HepG2 (cell line): ENCODE data around the gene PPP4R4. TPM values are rescaled to one million over a fixed set of nuclear protein-coding genes. Genes with fewer than 3 reads are reported as not detected.

Source experiments
- AHR ChIP-seq: IDR thresholded peaks from 2 replicates; pipeline ENCODE4 v1.6.1; 2018; ENCODE audit warnings: missing genetic modification reagents, missing compliant biosample characterization
- ARNT ChIP-seq: fragments of 450-650 bp; IDR thresholded peaks from 2 replicates; pipeline ENCODE4 v1.6.1; 2017
- CBX5 ChIP-seq: sonication (generic); formaldehyde crosslinking; IDR thresholded peaks from 2 replicates; pipeline ENCODE4 v1.4.0; 2020; ENCODE audit warnings: missing genetic modification reagents, borderline replicate concordance
- FOXA3 ChIP-seq: IDR thresholded peaks from 2 replicates; pipeline ENCODE4 v1.6.1; 2016; ENCODE audit warnings: missing genetic modification reagents, missing compliant biosample characterization
- MEF2D ChIP-seq: sonication (generic); formaldehyde crosslinking; IDR thresholded peaks from 2 replicates; pipeline ENCODE4 v1.5.1; 2020; ENCODE audit warnings: mild to moderate bottlenecking, missing genetic modification reagents
- PHF8 ChIP-seq: sonication (generic); formaldehyde crosslinking; IDR thresholded peaks from 2 replicates; pipeline ENCODE4 v1.5.0; 2020; ENCODE audit warnings: missing genetic modification reagents
- SMARCE1 ChIP-seq: fragments of 450-650 bp; IDR thresholded peaks from 2 replicates; pipeline ENCODE4 v1.6.1; 2017; ENCODE audit warnings: borderline replicate concordance
- ZFP36L1 ChIP-seq: sonication (generic); formaldehyde crosslinking; IDR thresholded peaks from 2 replicates; pipeline ENCODE4 v1.8.0; 2022; ENCODE audit warnings: mild to moderate bottlenecking, missing genetic modification reagents, moderate library complexity
- ZFP82 ChIP-seq: sonication (generic); formaldehyde crosslinking; IDR thresholded peaks from 2 replicates; pipeline ENCODE4 v1.5.1; 2020; ENCODE audit warnings: mild to moderate bottlenecking, missing genetic modification reagents, borderline replicate concordance
- ZNF143 ChIP-seq: sonication (generic); formaldehyde crosslinking; IDR thresholded peaks from 2 replicates; pipeline ENCODE4 v1.4.0; 2020; ENCODE audit warnings: missing genetic modification reagents
- polyA plus RNA-seq, 8 experiments: library from polyadenylated mRNA; depleted of rRNA in 3 of 8; stranded (reverse) in 7 of 8; unstranded in 1 of 8; fragments of >200 nt; fragmentation: Illumina TruSeq in 4 of 8; extraction: Trizol in 4 of 8; gene quantifications; 2 replicates each; pipeline versions ENCODE4 v1.2.1 to v1.2.3, GENCODE V29; 2011 to 2016; ENCODE audit warnings: low read depth in 4 of 8, missing spikeins in 1 of 8, mixed read lengths in 1 of 8; ENCODE audit not compliant: insufficient read depth in 1 of 8
- total RNA-seq, 5 experiments: library from RNA; depleted of rRNA; stranded (reverse); fragments of >200 nt; fragmentation: Illumina TruSeq; extraction: Trizol; gene quantifications; 2 replicates each; pipeline ENCODE4 v1.2.3, GENCODE V29; 2016; ENCODE audit warnings: low read depth in 1 of 5
- TF ChIP-seq, protein P1 (sequence below): sonication (generic); formaldehyde crosslinking; IDR thresholded peaks from 2 replicates; pipeline ENCODE4 v1.4.0; 2020; ENCODE audit warnings: mild to moderate bottlenecking, missing genetic modification reagents, borderline replicate concordance
- TF ChIP-seq, protein P2 (sequence below): sonication (generic); formaldehyde crosslinking; IDR thresholded peaks from 2 replicates; pipeline ENCODE4 v1.5.0; 2020; ENCODE audit warnings: mild to moderate bottlenecking, missing genetic modification reagents
- TF ChIP-seq, protein P3 (sequence below): sonication (generic); formaldehyde crosslinking; IDR thresholded peaks from 2 replicates; pipeline ENCODE4 v1.8.1; 2022; ENCODE audit warnings: mild to moderate bottlenecking, missing genetic modification reagents
- TF ChIP-seq, protein P4 (sequence below): sonication (generic); formaldehyde crosslinking; IDR thresholded peaks from 2 replicates; pipeline ENCODE4 v1.9.0; 2022; ENCODE audit warnings: missing genetic modification reagents, mild to moderate bottlenecking, borderline replicate concordance
- TF ChIP-seq, protein P5 (sequence below): IDR thresholded peaks from 2 replicates; pipeline ENCODE4 v1.6.1; 2016
- TF ChIP-seq, protein P6 (sequence below): sonication (generic); formaldehyde crosslinking; IDR thresholded peaks from 2 replicates; pipeline ENCODE4 v1.4.0; 2020; ENCODE audit warnings: missing genetic modification reagents, low read depth, mild to moderate bottlenecking, borderline replicate concordance
- TF ChIP-seq, protein P7 (sequence below): fragments of 450-650 bp; IDR thresholded peaks from 2 replicates; pipeline ENCODE4 v1.6.1; 2017

PPP4R4 gene
- total and polyA plus RNA-seq, 2 of the 13 experiments (the other 11 are each of a cell fraction or from before 2014, with no cell fraction given): 9.5 to 19.8 TPM

DNA sequence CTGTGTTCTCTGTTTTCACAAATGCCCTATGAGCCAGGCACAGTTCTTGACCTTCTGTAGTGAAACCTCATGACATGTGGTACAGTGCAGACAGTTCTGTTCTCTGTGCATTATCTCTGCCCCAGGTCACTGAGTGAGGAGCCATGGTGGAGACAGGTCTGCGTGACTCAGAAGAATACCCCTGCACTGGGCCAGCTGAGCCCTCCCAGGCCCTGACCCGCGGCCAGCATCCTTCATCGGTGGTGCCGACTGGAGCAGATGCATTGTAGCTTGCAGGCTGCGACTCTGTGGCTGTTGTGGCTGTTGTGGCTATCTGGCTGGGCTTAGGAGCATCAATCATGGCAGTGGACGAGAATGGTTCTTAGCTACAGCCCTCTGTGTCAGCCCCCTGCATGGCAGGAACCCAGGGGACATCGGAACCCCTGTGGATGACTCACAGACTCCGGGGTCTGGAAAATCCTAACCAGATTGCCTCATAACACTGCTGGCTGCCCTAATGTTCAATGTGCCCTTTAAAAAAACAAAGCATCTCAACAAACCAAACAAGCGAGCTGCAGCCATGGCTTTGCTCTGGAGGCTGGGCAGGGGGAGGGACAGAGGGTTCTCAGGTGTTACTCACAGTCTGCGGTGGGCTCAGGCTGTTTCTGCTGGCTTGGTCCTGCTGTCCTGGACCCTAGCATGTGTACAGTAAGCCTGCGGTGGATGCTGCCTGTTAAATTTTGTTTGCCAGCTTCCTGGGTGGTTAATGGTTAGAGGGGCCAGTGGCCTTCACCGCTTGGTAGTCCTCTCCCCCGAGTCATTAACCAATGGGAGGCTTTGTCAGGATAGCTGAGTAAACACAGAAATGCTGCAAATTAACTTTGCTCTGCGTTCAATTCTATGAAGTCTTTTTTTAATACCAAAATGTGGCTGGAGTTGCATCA lies 148.8 kb downstream of the PPP4R4 start, which contains the start of gene SERPINA6 (continued):
- TF ChIP-seq SMARCE1 (no peak), ZFP36L1 (CRISPR knock-in tag) (no peak), AHR (CRISPR knock-in tag) (no peak; the same call in 1 of the 2 replicates), PHF8 (CRISPR knock-in tag) (peak; percentile 60; the same call in 1 of the 2 replicates), MEF2D (CRISPR knock-in tag) (no peak; the same call in none of the 2 replicates), ZFP82 (no peak; the same call in 1 of the 2 replicates), ZNF143 (CRISPR knock-in tag) (peak; percentile 2; the same call in 1 of the 2 replicates), ARNT (no peak), CBX5 (CRISPR knock-in tag) (peak; percentile 34; the same call in 1 of the 2 replicates), FOXA3 (CRISPR knock-in tag) (peak; percentile 87)
- TF ChIP-seq, protein P1, sequence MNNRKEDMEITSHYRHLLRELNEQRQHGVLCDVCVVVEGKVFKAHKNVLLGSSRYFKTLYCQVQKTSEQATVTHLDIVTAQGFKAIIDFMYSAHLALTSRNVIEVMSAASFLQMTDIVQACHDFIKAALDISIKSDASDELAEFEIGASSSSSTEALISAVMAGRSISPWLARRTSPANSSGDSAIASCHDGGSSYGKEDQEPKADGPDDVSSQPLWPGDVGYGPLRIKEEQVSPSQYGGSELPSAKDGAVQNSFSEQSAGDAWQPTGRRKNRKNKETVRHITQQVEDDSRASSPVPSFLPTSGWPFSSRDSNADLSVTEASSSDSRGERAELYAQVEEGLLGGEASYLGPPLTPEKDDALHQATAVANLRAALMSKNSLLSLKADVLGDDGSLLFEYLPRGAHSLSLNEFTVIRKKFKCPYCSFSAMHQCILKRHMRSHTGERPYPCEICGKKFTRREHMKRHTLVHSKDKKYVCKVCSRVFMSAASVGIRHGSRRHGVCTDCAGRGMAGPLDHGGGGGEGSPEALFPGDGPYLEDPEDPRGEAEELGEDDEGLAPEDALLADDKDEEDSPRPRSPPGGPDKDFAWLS (CRISPR knock-in tag): no peak
- TF ChIP-seq, protein P2, sequence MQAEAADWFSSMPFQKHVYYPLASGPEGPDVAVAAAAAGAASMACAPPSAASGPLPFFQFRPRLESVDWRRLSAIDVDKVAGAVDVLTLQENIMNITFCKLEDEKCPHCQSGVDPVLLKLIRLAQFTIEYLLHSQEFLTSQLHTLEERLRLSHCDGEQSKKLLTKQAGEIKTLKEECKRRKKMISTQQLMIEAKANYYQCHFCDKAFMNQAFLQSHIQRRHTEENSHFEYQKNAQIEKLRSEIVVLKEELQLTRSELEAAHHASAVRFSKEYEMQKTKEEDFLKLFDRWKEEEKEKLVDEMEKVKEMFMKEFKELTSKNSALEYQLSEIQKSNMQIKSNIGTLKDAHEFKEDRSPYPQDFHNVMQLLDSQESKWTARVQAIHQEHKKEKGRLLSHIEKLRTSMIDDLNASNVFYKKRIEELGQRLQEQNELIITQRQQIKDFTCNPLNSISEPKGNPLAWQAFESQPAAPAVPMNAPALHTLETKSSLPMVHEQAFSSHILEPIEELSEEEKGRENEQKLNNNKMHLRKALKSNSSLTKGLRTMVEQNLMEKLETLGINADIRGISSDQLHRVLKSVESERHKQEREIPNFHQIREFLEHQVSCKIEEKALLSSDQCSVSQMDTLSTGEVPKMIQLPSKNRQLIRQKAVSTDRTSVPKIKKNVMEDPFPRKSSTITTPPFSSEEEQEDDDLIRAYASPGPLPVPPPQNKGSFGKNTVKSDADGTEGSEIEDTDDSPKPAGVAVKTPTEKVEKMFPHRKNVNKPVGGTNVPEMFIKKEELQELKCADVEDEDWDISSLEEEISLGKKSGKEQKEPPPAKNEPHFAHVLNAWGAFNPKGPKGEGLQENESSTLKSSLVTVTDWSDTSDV (CRISPR knock-in tag): no peak
- TF ChIP-seq, protein P3, sequence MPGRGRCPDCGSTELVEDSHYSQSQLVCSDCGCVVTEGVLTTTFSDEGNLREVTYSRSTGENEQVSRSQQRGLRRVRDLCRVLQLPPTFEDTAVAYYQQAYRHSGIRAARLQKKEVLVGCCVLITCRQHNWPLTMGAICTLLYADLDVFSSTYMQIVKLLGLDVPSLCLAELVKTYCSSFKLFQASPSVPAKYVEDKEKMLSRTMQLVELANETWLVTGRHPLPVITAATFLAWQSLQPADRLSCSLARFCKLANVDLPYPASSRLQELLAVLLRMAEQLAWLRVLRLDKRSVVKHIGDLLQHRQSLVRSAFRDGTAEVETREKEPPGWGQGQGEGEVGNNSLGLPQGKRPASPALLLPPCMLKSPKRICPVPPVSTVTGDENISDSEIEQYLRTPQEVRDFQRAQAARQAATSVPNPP (CRISPR knock-in tag): no peak; the same call in 1 of the 2 replicates
- TF ChIP-seq, protein P4, sequence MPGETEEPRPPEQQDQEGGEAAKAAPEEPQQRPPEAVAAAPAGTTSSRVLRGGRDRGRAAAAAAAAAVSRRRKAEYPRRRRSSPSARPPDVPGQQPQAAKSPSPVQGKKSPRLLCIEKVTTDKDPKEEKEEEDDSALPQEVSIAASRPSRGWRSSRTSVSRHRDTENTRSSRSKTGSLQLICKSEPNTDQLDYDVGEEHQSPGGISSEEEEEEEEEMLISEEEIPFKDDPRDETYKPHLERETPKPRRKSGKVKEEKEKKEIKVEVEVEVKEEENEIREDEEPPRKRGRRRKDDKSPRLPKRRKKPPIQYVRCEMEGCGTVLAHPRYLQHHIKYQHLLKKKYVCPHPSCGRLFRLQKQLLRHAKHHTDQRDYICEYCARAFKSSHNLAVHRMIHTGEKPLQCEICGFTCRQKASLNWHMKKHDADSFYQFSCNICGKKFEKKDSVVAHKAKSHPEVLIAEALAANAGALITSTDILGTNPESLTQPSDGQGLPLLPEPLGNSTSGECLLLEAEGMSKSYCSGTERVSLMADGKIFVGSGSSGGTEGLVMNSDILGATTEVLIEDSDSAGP (CRISPR knock-in tag): peak; percentile 84; the same call in 1 of the 2 replicates
- TF ChIP-seq, protein P5, sequence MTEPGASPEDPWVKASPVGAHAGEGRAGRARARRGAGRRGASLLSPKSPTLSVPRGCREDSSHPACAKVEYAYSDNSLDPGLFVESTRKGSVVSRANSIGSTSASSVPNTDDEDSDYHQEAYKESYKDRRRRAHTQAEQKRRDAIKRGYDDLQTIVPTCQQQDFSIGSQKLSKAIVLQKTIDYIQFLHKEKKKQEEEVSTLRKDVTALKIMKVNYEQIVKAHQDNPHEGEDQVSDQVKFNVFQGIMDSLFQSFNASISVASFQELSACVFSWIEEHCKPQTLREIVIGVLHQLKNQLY: no peak
- TF ChIP-seq, protein P6, sequence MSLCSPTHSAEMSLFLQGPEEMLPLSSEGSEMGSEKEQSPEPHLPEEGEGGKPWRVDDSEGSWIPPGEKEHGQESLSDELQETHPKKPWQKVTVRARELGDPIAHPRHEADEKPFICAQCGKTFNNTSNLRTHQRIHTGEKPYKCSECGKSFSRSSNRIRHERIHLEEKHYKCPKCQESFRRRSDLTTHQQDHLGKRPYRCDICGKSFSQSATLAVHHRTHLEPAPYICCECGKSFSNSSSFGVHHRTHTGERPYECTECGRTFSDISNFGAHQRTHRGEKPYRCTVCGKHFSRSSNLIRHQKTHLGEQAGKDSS: no peak
- TF ChIP-seq, protein P7, sequence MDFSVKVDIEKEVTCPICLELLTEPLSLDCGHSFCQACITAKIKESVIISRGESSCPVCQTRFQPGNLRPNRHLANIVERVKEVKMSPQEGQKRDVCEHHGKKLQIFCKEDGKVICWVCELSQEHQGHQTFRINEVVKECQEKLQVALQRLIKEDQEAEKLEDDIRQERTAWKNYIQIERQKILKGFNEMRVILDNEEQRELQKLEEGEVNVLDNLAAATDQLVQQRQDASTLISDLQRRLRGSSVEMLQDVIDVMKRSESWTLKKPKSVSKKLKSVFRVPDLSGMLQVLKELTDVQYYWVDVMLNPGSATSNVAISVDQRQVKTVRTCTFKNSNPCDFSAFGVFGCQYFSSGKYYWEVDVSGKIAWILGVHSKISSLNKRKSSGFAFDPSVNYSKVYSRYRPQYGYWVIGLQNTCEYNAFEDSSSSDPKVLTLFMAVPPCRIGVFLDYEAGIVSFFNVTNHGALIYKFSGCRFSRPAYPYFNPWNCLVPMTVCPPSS: no peak
